ENCODE data around the gene PRRC2A. TPM values are rescaled to one million over a fixed set of nuclear protein-coding genes. Genes with fewer than 3 reads are reported as not detected.

The PRRC2A gene
- total and polyA plus RNA-seq, 2 donors: 35.3 to 148 TPM

GRCh38 chr6:31634969-31635575 lies 14.6 kb downstream of the PRRC2A start:
- H3K27me3 ChIP-seq (ENCODE audit: control insufficient read depth in 2 of 2, insufficient read depth in 1 of 2, low read length in 1 of 2): no peaks in the 10 kb centered on the region
- H3K36me3 ChIP-seq (ENCODE audit: control insufficient read depth in 2 of 2, insufficient read depth in 2 of 2, low read length in 1 of 2): peaks cover 94 to 96% of the 10 kb centered on the region in 2 donors
- H3K4me1 ChIP-seq (ENCODE audit: control insufficient read depth in 2 of 2, insufficient read depth in 2 of 2, low read length in 2 of 2): no peaks in the 10 kb centered on the region
- H3K27ac ChIP-seq (ENCODE audit: low read depth in 1 of 2, low read length in 1 of 2): no peak overlapping the region
- H3K9me3 ChIP-seq (ENCODE audit: control insufficient read depth in 2 of 2, insufficient read depth in 1 of 2, low read length in 1 of 2): no peaks in the 10 kb centered on the region
- H3K4me3 ChIP-seq (ENCODE audit: low read length in 2 of 2): no peak overlapping the region
- WGBS: 98% methylated on average over 11 of the region's 11 CpGs
- DNase-seq (ENCODE audit: low read depth in 6 of 9, low spot score in 9 of 9): no peak

GRCh38 chr6:31636698-31637596 lies 16.4 kb downstream of the PRRC2A start:
- peaks cover 94 to 96% of the 10 kb centered on the region in 2 donors for H3K36me3 ChIP-seq (ENCODE audit: control insufficient read depth in 2 of 2, insufficient read depth in 2 of 2, low read length in 1 of 2)
- no peaks in the 10 kb centered on the region for H3K4me1 ChIP-seq (ENCODE audit: control insufficient read depth in 2 of 2, insufficient read depth in 2 of 2, low read length in 2 of 2)
- H3K27ac ChIP-seq (ENCODE audit: low read depth in 1 of 2, low read length in 1 of 2): no peak overlapping the region
- DNase-seq (ENCODE audit: low read depth in 6 of 9, low spot score in 9 of 9): no peak
- no peaks in the 10 kb centered on the region for H3K9me3 ChIP-seq (ENCODE audit: control insufficient read depth in 2 of 2, insufficient read depth in 1 of 2, low read length in 1 of 2)
- WGBS: 95% methylated on average over 27 of the region's 27 CpGs
- H3K4me3 ChIP-seq (ENCODE audit: low read length in 2 of 2): no peak overlapping the region
- no peaks in the 10 kb centered on the region for H3K27me3 ChIP-seq (ENCODE audit: control insufficient read depth in 2 of 2, insufficient read depth in 1 of 2, low read length in 1 of 2)

GRCh38 chr6:31639043-31639442 lies 18.5 kb downstream of the PRRC2A start:
- Histone ChIP-seq H3K36me3 (ENCODE audit: control insufficient read depth in 2 of 2, insufficient read depth in 2 of 2, low read length in 1 of 2) (peaks cover 93 to 94% of the 10 kb centered on the region in 2 donors), H3K4me1 (ENCODE audit: control insufficient read depth in 2 of 2, insufficient read depth in 2 of 2, low read length in 2 of 2) (no peaks in the 10 kb centered on the region)

GRCh38 chr6:31639449-31639861 lies 18.9 kb downstream of the PRRC2A start:
- H3K27ac ChIP-seq (ENCODE audit: low read depth in 1 of 2, low read length in 1 of 2): no peak overlapping the region
- 95% methylated on average over 10 of the region's 10 CpGs for WGBS

More at GRCh38 chr6:31639043-31639442, 18.5 kb downstream of the PRRC2A start:
- Histone ChIP-seq H3K4me3 (ENCODE audit: low read length in 2 of 2) (no peak overlapping the region), H3K27me3 (ENCODE audit: control insufficient read depth in 2 of 2, insufficient read depth in 1 of 2, low read length in 1 of 2) (no peaks in the 10 kb centered on the region), H3K27ac (ENCODE audit: low read depth in 1 of 2, low read length in 1 of 2) (no peak overlapping the region), H3K9me3 (ENCODE audit: control insufficient read depth in 2 of 2, insufficient read depth in 1 of 2, low read length in 1 of 2) (no peaks in the 10 kb centered on the region)
- DNase-seq (ENCODE audit: low read depth in 6 of 9, low spot score in 9 of 9): no peak
- WGBS: 97% methylated on average over 9 of the region's 9 CpGs

GRCh38 chr6:31640612-31641011 lies 20.1 kb downstream of the PRRC2A start:
- peaks cover 93 to 94% of the 10 kb centered on the region in 2 donors for H3K36me3 ChIP-seq (ENCODE audit: control insufficient read depth in 2 of 2, insufficient read depth in 2 of 2, low read length in 1 of 2)
- H3K27ac ChIP-seq (ENCODE audit: low read depth in 1 of 2, low read length in 1 of 2): peak overlapping the region in 1 of 2 donors; percentile 18
- no peaks in the 10 kb centered on the region for H3K4me1 ChIP-seq (ENCODE audit: control insufficient read depth in 2 of 2, insufficient read depth in 2 of 2, low read length in 2 of 2)
- no peaks in the 10 kb centered on the region for H3K27me3 ChIP-seq (ENCODE audit: control insufficient read depth in 2 of 2, insufficient read depth in 1 of 2, low read length in 1 of 2)
- H3K9me3 ChIP-seq (ENCODE audit: control insufficient read depth in 2 of 2, insufficient read depth in 1 of 2, low read length in 1 of 2): no peaks in the 10 kb centered on the region
- no peak for DNase-seq (ENCODE audit: low read depth in 6 of 9, low spot score in 9 of 9)
- no peak overlapping the region for H3K4me3 ChIP-seq (ENCODE audit: low read length in 2 of 2)
- WGBS: 98% methylated on average over 6 of the region's 6 CpGs

More at GRCh38 chr6:31639449-31639861, 18.9 kb downstream of the PRRC2A start:
- H3K4me1 ChIP-seq (ENCODE audit: control insufficient read depth in 2 of 2, insufficient read depth in 2 of 2, low read length in 2 of 2): no peaks in the 10 kb centered on the region
- no peak for DNase-seq (ENCODE audit: low read depth in 6 of 9, low spot score in 9 of 9)
- no peaks in the 10 kb centered on the region for H3K27me3 ChIP-seq (ENCODE audit: control insufficient read depth in 2 of 2, insufficient read depth in 1 of 2, low read length in 1 of 2)
- H3K4me3 ChIP-seq (ENCODE audit: low read length in 2 of 2): no peak overlapping the region
- H3K36me3 ChIP-seq (ENCODE audit: control insufficient read depth in 2 of 2, insufficient read depth in 2 of 2, low read length in 1 of 2): peaks cover 93 to 94% of the 10 kb centered on the region in 2 donors
- H3K9me3 ChIP-seq (ENCODE audit: control insufficient read depth in 2 of 2, insufficient read depth in 1 of 2, low read length in 1 of 2): no peaks in the 10 kb centered on the region

- Histone ChIP-seq H3K9me3 (ENCODE audit: control insufficient read depth in 2 of 2, insufficient read depth in 1 of 2, low read length in 1 of 2) (no peaks in the 10 kb centered on the region), H3K27ac (ENCODE audit: low read depth in 1 of 2, low read length in 1 of 2) (no peak overlapping the region), H3K4me1 (ENCODE audit: control insufficient read depth in 2 of 2, insufficient read depth in 2 of 2, low read length in 2 of 2) (no peaks in the 10 kb centered on the region), H3K4me3 (ENCODE audit: low read length in 2 of 2) (no peak overlapping the region), H3K36me3 (ENCODE audit: control insufficient read depth in 2 of 2, insufficient read depth in 2 of 2, low read length in 1 of 2) (peaks cover 92 to 93% of the 10 kb centered on the region in 2 donors), H3K27me3 (ENCODE audit: control insufficient read depth in 2 of 2, insufficient read depth in 1 of 2, low read length in 1 of 2) (no peaks in the 10 kb centered on the region)
- WGBS: 97% methylated on average over 4 of the region's 4 CpGs
- DNase-seq (ENCODE audit: low read depth in 6 of 9, low spot score in 9 of 9): no peak
Measured at GRCh38 chr6:31641370-31641769, 20.9 kb downstream of the PRRC2A start.

GRCh38 chr6:31642798-31643570 lies 22.5 kb downstream of the PRRC2A start:
- DNase-seq (ENCODE audit: low read depth in 6 of 9, low spot score in 9 of 9): no peak
- H3K27ac ChIP-seq (ENCODE audit: low read depth in 1 of 2, low read length in 1 of 2): no peak overlapping the region
- WGBS: 98% methylated on average over 6 of the region's 6 CpGs
- H3K36me3 ChIP-seq (ENCODE audit: control insufficient read depth in 2 of 2, insufficient read depth in 2 of 2, low read length in 1 of 2): peaks cover 90 to 92% of the 10 kb centered on the region in 2 donors
- H3K27me3 ChIP-seq (ENCODE audit: control insufficient read depth in 2 of 2, insufficient read depth in 1 of 2, low read length in 1 of 2): no peaks in the 10 kb centered on the region
- H3K4me3 ChIP-seq (ENCODE audit: low read length in 2 of 2): no peak overlapping the region
- H3K4me1 ChIP-seq (ENCODE audit: control insufficient read depth in 2 of 2, insufficient read depth in 2 of 2, low read length in 2 of 2): no peaks in the 10 kb centered on the region
- no peaks in the 10 kb centered on the region for H3K9me3 ChIP-seq (ENCODE audit: control insufficient read depth in 2 of 2, insufficient read depth in 1 of 2, low read length in 1 of 2)

GRCh38 chr6:31643818-31644454 lies 23.4 kb downstream of the PRRC2A start:
- Histone ChIP-seq H3K9me3 (ENCODE audit: control insufficient read depth in 2 of 2, insufficient read depth in 1 of 2, low read length in 1 of 2) (no peaks in the 10 kb centered on the region), H3K4me3 (ENCODE audit: low read length in 2 of 2) (no peak overlapping the region), H3K27me3 (ENCODE audit: control insufficient read depth in 2 of 2, insufficient read depth in 1 of 2, low read length in 1 of 2) (no peaks in the 10 kb centered on the region), H3K36me3 (ENCODE audit: control insufficient read depth in 2 of 2, insufficient read depth in 2 of 2, low read length in 1 of 2) (peaks cover 94 to 95% of the 10 kb centered on the region in 2 donors), H3K4me1 (ENCODE audit: control insufficient read depth in 2 of 2, insufficient read depth in 2 of 2, low read length in 2 of 2) (no peaks in the 10 kb centered on the region), H3K27ac (ENCODE audit: low read depth in 1 of 2, low read length in 1 of 2) (no peak overlapping the region)
- DNase-seq (ENCODE audit: low read depth in 6 of 9, low spot score in 9 of 9): no peak
- WGBS: 97% methylated on average over 17 of the region's 17 CpGs
